Trophoblast cell (in vitro differentiated cells and primary cell): ENCODE data around the gene KRTAP5-4.

Source experiments
- DNase-seq, 2 donors: peaks; one replicate each; pipeline ENCODE4 v3.0.0-alpha.2; 2016
- H2AFZ ChIP-seq: 2 replicates; pipeline ENCODE4 v1.6.1; 2013; ENCODE audit warnings: low read length, moderate library complexity, mild to moderate bottlenecking; ENCODE audit not compliant: insufficient read depth, poor library complexity
- H2AK5ac ChIP-seq: 2 replicates; pipeline ENCODE4 v1.6.1; 2013; ENCODE audit warnings: mild to moderate bottlenecking, low read length
- H2BK120ac ChIP-seq: 2 replicates; pipeline ENCODE4 v1.6.1; 2013; ENCODE audit warnings: low read length, mild to moderate bottlenecking, moderate library complexity; ENCODE audit not compliant: insufficient read depth, poor library complexity
- H2BK12ac ChIP-seq: 2 replicates; pipeline ENCODE4 v1.6.1; 2013; ENCODE audit warnings: mild to moderate bottlenecking, low read length, moderate library complexity
- H2BK5ac ChIP-seq: 2 replicates; pipeline ENCODE4 v1.6.1; 2013; ENCODE audit warnings: low read length, low read depth, moderate library complexity, mild to moderate bottlenecking; ENCODE audit not compliant: poor library complexity
- H3K14ac ChIP-seq: 2 replicates; pipeline ENCODE4 v1.6.1; 2013; ENCODE audit warnings: mild to moderate bottlenecking, low read length
- H3K18ac ChIP-seq: 2 replicates; pipeline ENCODE4 v1.6.1; 2013; ENCODE audit warnings: mild to moderate bottlenecking, low read length
- H3K23ac ChIP-seq: 2 replicates; pipeline ENCODE4 v1.6.1; 2013; ENCODE audit warnings: low read length
- H3K27ac ChIP-seq: 2 replicates; pipeline ENCODE4 v1.5.1; 2013; ENCODE audit warnings: low read depth, mild to moderate bottlenecking, inconsistent platforms, low read length, moderate library complexity
- H3K27me3 ChIP-seq: 2 replicates; pipeline ENCODE4 v1.6.1; 2013; ENCODE audit warnings: inconsistent platforms, mild to moderate bottlenecking, low read length, moderate library complexity; ENCODE audit not compliant: insufficient read depth
- H3K36me3 ChIP-seq, 2 experiments: 1 replicate in 1 of 2; 2 replicates in 1 of 2; pipeline ENCODE4 v1.6.1; 2013; ENCODE audit warnings: low read length in 2 of 2, mild to moderate bottlenecking in 2 of 2, moderate library complexity in 1 of 2; ENCODE audit not compliant: insufficient read depth in 2 of 2, control insufficient read depth in 1 of 2
- H3K4ac ChIP-seq: 2 replicates; pipeline ENCODE4 v1.6.1; 2013; ENCODE audit warnings: low read depth, mild to moderate bottlenecking, low read length, moderate library complexity
- H3K4me1 ChIP-seq, 2 experiments: 1 replicate in 1 of 2; 2 replicates in 1 of 2; pipeline ENCODE4 v1.6.1; 2013; ENCODE audit warnings: low read length in 2 of 2, mild to moderate bottlenecking in 2 of 2, moderate library complexity in 1 of 2; ENCODE audit not compliant: insufficient read depth in 2 of 2, control insufficient read depth in 1 of 2
- H3K4me2 ChIP-seq: 2 replicates; pipeline ENCODE4 v1.6.1; 2013; ENCODE audit warnings: inconsistent platforms, mild to moderate bottlenecking, low read length, moderate library complexity
- H3K4me3 ChIP-seq: 2 replicates; pipeline ENCODE4 v1.5.1; 2013; ENCODE audit warnings: mild to moderate bottlenecking, low read depth, low read length, inconsistent platforms
- H3K79me1 ChIP-seq: one replicate; pipeline ENCODE4 v1.6.1; 2013; ENCODE audit warnings: low read length
- H3K79me2 ChIP-seq: 2 replicates; pipeline ENCODE4 v1.6.1; 2013; ENCODE audit warnings: low read length, mild to moderate bottlenecking; ENCODE audit not compliant: control insufficient read depth, insufficient read depth, poor library complexity
- H3K9ac ChIP-seq: 2 replicates; pipeline ENCODE4 v1.6.1; 2013; ENCODE audit warnings: mild to moderate bottlenecking, low read length
- H3K9me3 ChIP-seq: 2 replicates; pipeline ENCODE4 v1.6.1; 2013; ENCODE audit warnings: low read depth, mild to moderate bottlenecking, control low read depth, inconsistent platforms, low read length; ENCODE audit not compliant: insufficient read depth
- H4K12ac ChIP-seq: 2 replicates; pipeline ENCODE4 v1.6.1; 2013; ENCODE audit warnings: low read depth, mild to moderate bottlenecking, low read length, moderate library complexity
- H4K8ac ChIP-seq: 2 replicates; pipeline ENCODE4 v1.6.1; 2013; ENCODE audit warnings: low read depth, mild to moderate bottlenecking, low read length, moderate library complexity
- H4K91ac ChIP-seq: one replicate; pipeline ENCODE4 v1.6.1; 2013; ENCODE audit warnings: low read depth, mild to moderate bottlenecking, low read length, moderate library complexity
- WGBS: extraction: QIAGEN DNeasy Blood & Tissue Kit; methylation state at CpG from one replicate; pipeline ENCODE4 v1.1.7; 2013; ENCODE audit warnings: missing lambda C conversion rate; ENCODE audit not compliant: insufficient read length, insufficient coverage; ENCODE audit errors: extremely low coverage; 5-methylcytosine and 5-hydroxymethylcytosine counted together

Gene KRTAP5-4

GRCh38 chr11:1659506-1659905, 37.6 kb upstream of the KRTAP5-4 start:
- Histone ChIP-seq H4K8ac (no peak overlapping the region), H3K14ac (no peak overlapping the region), H3K4me1 (no peaks in the 10 kb centered on the region), H3K27me3 (no peaks in the 10 kb centered on the region), H3K18ac (no peak overlapping the region), H3K9me3 (no peaks in the 10 kb centered on the region), H2AFZ (no peak overlapping the region), H3K4me2 (no peak overlapping the region), H3K27ac (no peak overlapping the region), H2BK12ac (no peak overlapping the region), H3K9ac (no peak overlapping the region), H3K23ac (no peak overlapping the region), H3K79me2 (no peaks in the 10 kb centered on the region), H3K79me1 (no peaks in the 10 kb centered on the region), H3K4ac (no peak overlapping the region), H2AK5ac (no peak overlapping the region), H3K36me3 (no peaks in the 10 kb centered on the region), H4K91ac (no peak overlapping the region), H3K4me3 (no peak overlapping the region), H2BK5ac (no peak overlapping the region), H2BK120ac (no peak overlapping the region), H4K12ac (no peak overlapping the region)
- no peak for DNase-seq
- WGBS: no CpG with 5 or more reads among the region's 14 CpGs

- Histone ChIP-seq H4K91ac (no peak overlapping the region), H3K4ac (no peak overlapping the region), H3K18ac (no peak overlapping the region), H3K4me1 (no peaks in the 10 kb centered on the region), H3K27me3 (no peaks in the 10 kb centered on the region), H3K23ac (no peak overlapping the region), H3K36me3 (no peaks in the 10 kb centered on the region), H3K9me3 (no peaks in the 10 kb centered on the region), H3K4me2 (no peak overlapping the region), H2BK12ac (no peak overlapping the region), H2BK120ac (no peak overlapping the region), H4K12ac (no peak overlapping the region), H4K8ac (no peak overlapping the region), H2AK5ac (no peak overlapping the region), H3K79me1 (no peaks in the 10 kb centered on the region), H3K27ac (no peak overlapping the region), H2AFZ (no peak overlapping the region), H3K14ac (no peak overlapping the region), H3K9ac (no peak overlapping the region), H3K79me2 (no peaks in the 10 kb centered on the region), H3K4me3 (no peak overlapping the region), H2BK5ac (no peak overlapping the region)
- no peak for DNase-seq
- no CpG with 5 or more reads among the region's 7 CpGs for WGBS
Observed at GRCh38 chr11:1656670-1657069, 34.7 kb upstream of the KRTAP5-4 start.

- H2BK120ac ChIP-seq: no peak overlapping the region
Observed at GRCh38 chr11:1656061-1656441, 34.1 kb upstream of the KRTAP5-4 start.

GRCh38 chr11:1655168-1656060, 33.5 kb upstream of the KRTAP5-4 start:
- no peak overlapping the region for H2AK5ac ChIP-seq
- H3K14ac ChIP-seq: no peak overlapping the region
- no peak overlapping the region for H4K12ac ChIP-seq
- no peaks in the 10 kb centered on the region for H3K79me1 ChIP-seq
- H3K4me3 ChIP-seq: peak overlapping the region; percentile 5
- H3K79me2 ChIP-seq: no peaks in the 10 kb centered on the region
- no peak overlapping the region for H3K27ac ChIP-seq
- no peak overlapping the region for H2AFZ ChIP-seq
- no CpG with 5 or more reads among the region's 26 CpGs for WGBS
- H3K9ac ChIP-seq: no peak overlapping the region
- no peak overlapping the region for H4K8ac ChIP-seq
- H3K36me3 ChIP-seq: no peaks in the 10 kb centered on the region
- no peak overlapping the region for H3K4me2 ChIP-seq
- no peak overlapping the region for H2BK120ac ChIP-seq
- no peaks in the 10 kb centered on the region for H3K27me3 ChIP-seq
- H4K91ac ChIP-seq: no peak overlapping the region
- H3K4ac ChIP-seq: no peak overlapping the region
- no peak overlapping the region for H2BK5ac ChIP-seq
- no peaks in the 10 kb centered on the region for H3K4me1 ChIP-seq
- H2BK12ac ChIP-seq: no peak overlapping the region
- no peak overlapping the region for H3K23ac ChIP-seq
- no peaks in the 10 kb centered on the region for H3K9me3 ChIP-seq
- H3K18ac ChIP-seq: no peak overlapping the region
- DNase-seq: no peak

More at GRCh38 chr11:1656061-1656441, 34.1 kb upstream of the KRTAP5-4 start:
- Histone ChIP-seq H4K8ac (no peak overlapping the region), H3K4me3 (peak overlapping the region; percentile 5), H3K4me2 (no peak overlapping the region), H3K4ac (no peak overlapping the region), H4K12ac (no peak overlapping the region), H3K14ac (no peak overlapping the region), H3K4me1 (no peaks in the 10 kb centered on the region), H3K27ac (no peak overlapping the region), H3K27me3 (no peaks in the 10 kb centered on the region), H3K79me2 (no peaks in the 10 kb centered on the region), H3K9me3 (no peaks in the 10 kb centered on the region), H4K91ac (no peak overlapping the region), H2BK12ac (no peak overlapping the region), H3K23ac (no peak overlapping the region), H2AFZ (no peak overlapping the region), H3K9ac (no peak overlapping the region), H3K36me3 (no peaks in the 10 kb centered on the region), H2AK5ac (no peak overlapping the region), H3K18ac (no peak overlapping the region), H2BK5ac (no peak overlapping the region), H3K79me1 (no peaks in the 10 kb centered on the region)
- DNase-seq: no peak
- WGBS: no CpG with 5 or more reads among the region's 9 CpGs
